H1 (cell line): ENCODE results near the gene DENND1A. TPM values are rescaled to one million over a fixed set of nuclear protein-coding genes. Genes with fewer than 3 reads are reported as not detected.

Source experiments
- BRCA1 ChIP-seq: IDR thresholded peaks from 2 replicates; pipeline ENCODE4 v1.6.1; 2012; ENCODE audit warnings: low read depth, low read length, improper control_type of control experiment
- CTCF ChIP-seq, 3 experiments: IDR thresholded peaks; 1 replicate in 2 of 3; 2 replicates in 1 of 3; pipeline versions ENCODE4 v1.5.1 to v1.6.1; 2011; ENCODE audit warnings: low read length in 3 of 3, mild to moderate bottlenecking in 3 of 3, inconsistent platforms in 2 of 3, low read depth in 1 of 3, moderate library complexity in 1 of 3; ENCODE audit not compliant: insufficient read depth in 1 of 3; ENCODE audit errors: control extremely low read depth in 1 of 3
- GTF2F1 ChIP-seq: IDR thresholded peaks from 2 replicates; pipeline ENCODE4 v1.6.1; 2012; ENCODE audit warnings: low read depth, low read length, improper control_type of control experiment, borderline replicate concordance
- HDAC2 ChIP-seq, 2 experiments: fragments of 300-600 bp in 1 of 2; sonication (generic) in 1 of 2; IDR thresholded peaks; 2 replicates each; pipeline ENCODE4 v1.6.1; 2011 to 2012; ENCODE audit warnings: low read depth in 2 of 2, low read length in 2 of 2, mild to moderate bottlenecking in 2 of 2, moderate library complexity in 2 of 2, borderline replicate concordance in 1 of 2, inconsistent platforms in 1 of 2
- SAP30 ChIP-seq: fragments of 300-600 bp; sonication (generic); IDR thresholded peaks from 2 replicates; pipeline ENCODE4 v1.7.1; 2012; ENCODE audit warnings: low read length, moderate library complexity, mild to moderate bottlenecking, inconsistent platforms; ENCODE audit not compliant: insufficient read depth, insufficient replicate concordance
- SP1 ChIP-seq: IDR thresholded peaks from 2 replicates; pipeline ENCODE4 v1.6.1; 2011; ENCODE audit warnings: low read depth, low read length
- SP2 ChIP-seq: IDR thresholded peaks from 2 replicates; pipeline ENCODE4 v1.6.1; 2012; ENCODE audit warnings: mild to moderate bottlenecking, low read length, inconsistent platforms
- SP4 ChIP-seq: IDR thresholded peaks from 2 replicates; pipeline ENCODE4 v1.6.1; 2012; ENCODE audit warnings: low read length, inconsistent platforms
- TBP ChIP-seq: IDR thresholded peaks from 2 replicates; pipeline ENCODE4 v1.6.1; 2011; ENCODE audit warnings: low read depth, low read length, improper control_type of control experiment
- TCF12 ChIP-seq: IDR thresholded peaks from 2 replicates; pipeline ENCODE4 v1.6.1; 2011; ENCODE audit warnings: low read depth, mild to moderate bottlenecking, low read length
- TEAD4 ChIP-seq: IDR thresholded peaks from 2 replicates; pipeline ENCODE4 v1.6.1; 2012; ENCODE audit warnings: low read depth, low read length, inconsistent platforms, mixed read lengths
- polyA plus RNA-seq, 7 experiments: library from polyadenylated mRNA; depleted of rRNA in 3 of 7; stranded (reverse) in 5 of 7; unstranded in 2 of 7; fragments of >200 nt in 5 of 7; fragments of 200-250 nt in 2 of 7; gene quantifications; 1 replicate in 5 of 7; 2 replicates in 1 of 7; 4 replicates in 1 of 7; pipeline versions ENCODE4 v1.2.1 to v1.2.3, GENCODE V29; 2011 to 2013; ENCODE audit warnings: missing spikeins in 2 of 7, mixed read lengths in 2 of 7
- total RNA-seq: library from RNA; stranded (reverse); fragmentation: NEBNext Ultra II Directional; extraction: Animal tissue kit (Norgen Biotek cat#: 25700); gene quantifications from 2 replicates; pipeline ENCODE4 v1.2.1, GENCODE V29; 2021

DENND1A gene
- total and polyA plus RNA-seq, 2 of the 8 experiments (the other 6 are each of a cell fraction or from before 2014, with no cell fraction given) = 24.1 to 26.4 TPM

- TF ChIP-seq CTCF (IDR thresholded peaks at IDR 0.05; ENCODE audit: control extremely low read depth in 1 of 3, insufficient read depth in 1 of 3, low read depth in 1 of 3, low read length in 3 of 3) (no peak), SP4 (no peak), SP2 (no peak), SP1 (no peak), BRCA1 (no peak), HDAC2 (IDR thresholded peaks at IDR 0.05; ENCODE audit: borderline replicate concordance in 1 of 2, low read depth in 2 of 2, low read length in 2 of 2) (no peak), TBP (no peak), TEAD4 (no peak), TCF12 (no peak), GTF2F1 (no peak), SAP30 (no peak)
Measured at GRCh38 chr9:123753669-123754258, 176.2 kb downstream of the DENND1A start (continued).
